ENCODE measurements around the gene PDLIM1.

Gene PDLIM1

DNA sequence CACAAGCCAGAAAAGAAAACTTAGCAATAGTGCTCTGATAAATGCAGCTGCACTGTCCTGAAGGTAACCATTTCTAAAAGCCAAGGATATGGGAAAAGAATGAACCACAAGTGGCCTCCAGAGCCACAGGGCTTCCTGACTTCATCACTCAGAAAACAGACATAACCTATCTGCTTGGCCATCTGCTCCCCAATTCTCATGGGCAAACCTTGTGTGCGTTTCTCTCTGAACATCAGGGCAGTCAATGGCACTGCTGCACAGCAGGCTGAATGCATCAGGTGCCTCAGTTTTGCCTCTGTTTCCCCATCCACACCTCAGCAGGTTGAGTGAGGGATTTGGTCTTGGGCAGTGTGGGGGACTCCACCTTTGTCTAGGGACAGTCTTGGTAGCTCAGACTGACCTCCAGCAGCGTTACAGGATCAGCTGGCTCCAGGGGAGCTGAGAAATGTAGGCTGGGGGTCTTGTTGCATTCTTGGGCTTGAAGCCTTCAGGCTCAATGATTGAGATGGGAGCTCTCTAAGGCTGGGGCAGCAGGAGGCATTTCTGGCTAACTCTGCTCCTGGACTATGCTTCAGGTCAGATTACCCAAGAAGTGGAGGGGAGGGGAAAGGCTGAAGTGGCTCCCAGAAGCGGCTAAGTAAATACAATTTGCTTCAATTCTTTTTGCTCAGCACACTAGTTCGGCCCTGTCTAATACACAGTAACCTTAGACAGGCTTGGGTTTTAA is 23.6 kb upstream of the PDLIM1 start:
- DNase-seq (ENCODE audit: low read depth), result no peak

DNA sequence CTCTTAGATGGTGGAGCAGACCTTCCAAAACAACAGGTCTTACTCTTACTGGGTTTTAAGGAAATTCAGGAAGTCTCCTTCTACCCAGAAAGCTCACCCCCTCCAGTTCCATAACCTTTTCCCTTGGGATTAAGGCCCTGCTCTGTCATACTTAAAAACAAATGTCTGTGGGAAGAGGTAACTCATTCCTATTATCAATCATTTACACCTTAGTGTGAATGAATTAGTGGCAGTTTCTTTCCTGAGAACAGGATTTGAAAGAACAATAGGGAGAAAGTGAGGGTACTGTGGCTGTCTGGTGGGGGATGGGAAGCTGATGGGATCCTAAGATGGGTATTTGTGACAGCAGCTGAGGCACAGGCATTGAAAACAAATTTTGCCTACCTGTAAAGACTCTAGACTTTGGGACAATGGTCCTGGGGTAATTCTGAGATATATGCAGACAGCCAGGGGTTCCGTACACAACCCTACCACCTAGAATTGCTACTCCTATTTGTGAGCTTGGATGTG is 22.2 kb upstream of the PDLIM1 start:
- no peak for DNase-seq (ENCODE audit: low read depth)

DNA sequence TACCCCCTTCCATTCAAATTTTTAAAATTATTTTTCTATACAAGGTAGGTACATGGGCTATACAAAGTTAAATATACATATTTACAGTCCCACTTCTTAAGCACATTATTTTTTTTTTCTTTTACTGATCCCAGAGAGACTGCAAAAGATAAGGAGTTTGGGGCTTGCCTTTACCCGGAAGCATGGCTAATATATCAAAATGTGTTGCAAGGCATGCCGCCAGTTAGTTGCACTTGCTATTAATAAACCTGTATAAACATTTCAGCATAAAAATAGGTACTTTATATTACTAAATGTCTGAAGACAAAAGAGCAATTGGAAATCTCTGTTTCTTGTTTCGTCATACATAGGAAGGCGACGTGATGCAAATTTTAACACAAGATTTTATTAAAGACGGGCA is 21.5 kb upstream of the PDLIM1 start:
- DNase-seq (ENCODE audit: low read depth), result no peak

DNA sequence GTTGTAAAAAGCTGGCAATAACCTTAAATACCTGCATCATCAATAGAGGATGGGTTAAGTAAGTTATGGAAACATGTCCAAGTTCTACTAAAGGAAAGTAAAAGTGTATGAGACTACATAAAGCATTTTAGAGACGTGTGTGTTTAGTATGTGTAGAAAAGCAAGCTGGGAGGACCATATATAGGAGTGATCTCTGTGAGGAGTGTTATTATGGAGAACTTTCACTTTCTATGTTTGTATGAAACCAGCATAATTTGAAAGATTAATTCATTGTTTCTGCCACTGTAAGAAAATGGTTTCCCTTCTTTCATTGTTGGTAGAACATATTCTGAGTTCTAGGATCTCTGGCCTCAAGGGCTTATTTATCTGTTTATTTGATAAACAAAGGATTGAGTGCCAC is 19.2 kb upstream of the PDLIM1 start:
- no peak for DNase-seq (ENCODE audit: low read depth)

DNA sequence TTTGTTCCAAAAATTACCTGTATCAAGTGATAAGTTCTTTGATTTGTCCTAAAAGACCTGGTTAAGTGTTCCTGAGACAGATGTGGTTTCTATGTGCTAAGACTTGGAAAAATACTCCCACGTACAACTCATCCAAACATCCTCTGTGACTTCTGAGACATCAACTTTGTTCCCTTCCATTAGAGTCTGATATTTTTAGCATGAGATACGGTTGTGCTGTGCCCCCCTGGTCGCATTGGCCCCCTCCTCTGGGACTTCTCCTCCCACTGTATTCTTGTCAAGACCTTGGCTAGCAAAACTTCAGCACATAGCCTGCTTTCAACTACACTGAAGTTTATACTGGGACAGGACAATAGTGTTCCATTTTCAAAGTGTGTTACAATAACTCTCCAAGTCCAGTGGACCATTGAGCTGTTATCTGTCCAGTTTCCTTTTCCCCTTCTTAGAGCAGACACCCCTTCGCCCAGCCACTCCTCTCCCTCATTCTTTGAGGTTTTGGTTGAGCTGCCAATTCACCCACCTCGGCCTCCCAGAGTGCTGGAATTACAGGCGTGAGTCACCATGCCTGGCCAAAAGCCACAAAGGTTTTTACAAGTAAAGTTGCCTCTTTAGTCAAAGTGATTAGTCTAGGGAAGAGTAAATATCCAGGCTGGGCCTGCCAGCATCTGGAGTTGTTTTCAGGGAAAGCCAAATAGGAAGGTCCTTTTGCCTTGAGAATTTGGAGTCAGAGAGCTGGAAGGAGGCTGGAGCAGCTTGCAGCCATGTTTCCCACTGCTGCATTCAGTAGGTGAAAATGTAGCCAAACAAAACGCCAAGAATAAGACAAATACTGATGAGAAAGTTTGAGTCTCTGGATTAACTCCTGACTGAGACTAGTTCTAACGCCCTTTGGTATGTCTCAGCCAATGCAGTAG is 17.8 kb upstream of the PDLIM1 start:
- DNase-seq (ENCODE audit: low read depth), result no peak

DNA sequence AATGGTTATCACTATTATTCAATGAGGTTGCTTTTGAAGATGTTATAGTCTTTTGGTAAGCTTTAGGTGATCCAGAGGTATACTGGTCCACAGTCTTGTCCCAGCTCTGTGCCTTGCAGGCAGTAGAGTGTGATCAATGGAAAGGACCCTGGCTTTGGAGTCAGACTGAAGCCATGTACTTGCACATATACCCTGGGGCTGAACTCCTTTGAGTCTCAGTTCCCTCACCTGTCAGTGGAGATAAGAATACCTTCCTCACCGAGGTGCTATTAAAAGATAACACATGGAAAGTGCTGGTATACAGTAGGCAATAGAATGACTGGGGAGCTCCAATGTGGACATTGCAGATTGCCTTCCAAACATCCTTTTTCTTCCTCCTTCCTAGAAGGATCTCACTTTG is 16.0 kb upstream of the PDLIM1 start:
- DNase-seq (ENCODE audit: low read depth), result no peak

DNA sequence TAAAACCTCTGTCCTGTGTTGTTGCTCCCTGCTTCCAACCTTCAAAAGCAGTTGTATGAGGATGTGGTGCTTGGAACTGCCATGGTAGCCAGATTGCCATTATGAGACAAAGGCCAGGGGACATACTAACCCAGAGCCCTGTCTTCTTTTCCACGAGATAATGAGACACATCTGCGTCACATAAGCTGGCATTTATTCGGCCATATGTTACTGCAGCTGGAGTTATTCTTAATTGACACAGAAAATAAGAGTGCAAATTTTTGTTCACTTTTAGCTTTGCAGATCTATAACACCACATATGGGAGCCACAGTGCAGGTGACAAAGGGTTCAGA is 15.5 kb upstream of the PDLIM1 start:
- no peak for DNase-seq (ENCODE audit: low read depth)

DNA sequence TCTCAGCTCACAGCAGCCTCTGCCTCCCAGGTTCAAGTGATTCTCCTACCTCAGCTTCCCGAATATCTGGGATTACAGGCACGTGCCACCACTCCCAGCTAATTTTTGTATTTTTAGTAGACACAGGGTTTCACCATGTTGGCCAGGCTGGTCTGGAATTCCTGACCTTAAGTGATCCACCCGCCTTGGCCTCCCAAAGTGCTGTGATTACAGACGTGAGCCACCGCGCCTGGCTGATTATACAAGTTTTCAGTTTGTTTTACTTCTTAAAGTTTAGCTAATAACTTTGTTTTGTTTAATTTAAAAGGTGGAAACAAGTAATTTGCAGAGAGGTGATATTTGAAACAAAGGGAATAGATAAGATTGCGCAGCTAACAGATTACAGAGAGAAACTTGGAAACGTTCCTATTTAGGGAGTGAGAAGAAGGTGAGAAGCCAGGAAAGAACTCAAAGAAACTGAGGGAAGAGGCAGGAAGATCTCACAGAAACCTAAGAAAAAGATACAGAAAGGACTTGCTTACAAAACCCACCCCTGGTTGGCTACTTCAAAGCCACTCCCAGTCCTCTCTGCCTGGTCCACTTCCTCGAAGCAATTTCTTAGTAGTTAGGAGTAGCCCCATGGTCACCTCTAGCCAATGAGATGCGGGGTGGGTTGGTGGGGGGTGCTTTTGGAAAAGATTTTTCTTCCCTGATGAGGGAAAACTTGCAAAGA is 15.0 kb upstream of the PDLIM1 start:
- no peak for DNase-seq (ENCODE audit: low read depth)

DNA sequence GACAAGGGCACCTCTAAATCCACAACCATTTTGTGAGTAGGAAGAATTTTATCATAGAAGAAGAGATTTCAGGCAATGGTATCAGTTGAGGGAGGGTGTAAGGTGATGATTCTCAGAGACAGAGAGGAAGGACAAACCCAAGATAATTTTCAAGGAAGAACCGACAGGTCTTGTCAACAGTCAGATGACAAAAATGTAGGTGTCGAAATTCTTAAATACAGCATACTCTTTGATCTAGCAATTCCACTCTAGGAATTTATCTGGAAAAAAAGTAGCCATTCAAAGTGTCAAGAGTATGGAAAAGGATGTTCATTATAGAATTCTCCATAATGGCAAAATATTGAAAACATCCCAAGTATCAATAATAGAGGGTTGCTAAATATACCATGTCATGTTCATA is 14.2 kb upstream of the PDLIM1 start:
- DNase-seq (ENCODE audit: low read depth), result no peak

DNA sequence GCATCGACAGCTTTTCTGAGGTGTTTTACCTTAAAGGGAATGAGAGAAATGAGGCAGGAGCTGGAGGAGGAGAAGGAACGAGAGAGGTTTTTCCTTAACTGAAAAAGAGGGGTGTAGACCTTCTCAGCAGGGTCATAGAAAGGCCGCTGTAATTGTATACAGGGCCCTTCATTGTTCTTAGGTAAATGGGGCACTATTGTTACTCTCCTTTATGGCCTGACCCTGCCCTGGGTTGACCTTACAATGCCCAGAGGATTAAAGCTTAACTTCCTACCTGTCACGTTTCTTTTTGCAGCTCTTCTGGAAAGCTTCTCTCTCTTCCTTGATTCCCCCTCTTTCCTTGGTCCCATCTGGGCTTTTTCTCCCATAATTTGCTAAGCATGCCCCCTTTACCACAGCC is 13.7 kb upstream of the PDLIM1 start:
- DNase-seq (ENCODE audit: low read depth), result no peak

DNA sequence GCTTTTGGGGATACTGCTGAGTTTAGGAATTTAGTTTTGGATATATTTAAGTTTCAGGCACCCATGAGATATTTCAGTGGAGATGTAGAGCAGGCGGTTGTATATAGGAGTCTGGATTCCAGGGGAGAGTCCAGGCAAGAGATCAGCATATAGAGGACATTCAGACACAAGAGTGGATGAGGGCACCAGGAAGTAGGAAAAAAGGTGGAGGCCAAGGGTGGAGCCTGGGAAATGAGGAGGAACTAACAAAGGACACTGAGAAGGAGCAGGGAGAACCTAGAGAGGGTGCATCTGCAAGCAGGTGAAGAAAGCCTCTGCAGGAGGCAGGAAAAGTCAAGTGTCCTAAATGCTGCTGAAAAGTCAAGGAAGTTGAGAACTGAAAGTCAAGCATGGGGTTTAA is 13.1 kb upstream of the PDLIM1 start:
- DNase-seq (ENCODE audit: low read depth), result no peak

DNA sequence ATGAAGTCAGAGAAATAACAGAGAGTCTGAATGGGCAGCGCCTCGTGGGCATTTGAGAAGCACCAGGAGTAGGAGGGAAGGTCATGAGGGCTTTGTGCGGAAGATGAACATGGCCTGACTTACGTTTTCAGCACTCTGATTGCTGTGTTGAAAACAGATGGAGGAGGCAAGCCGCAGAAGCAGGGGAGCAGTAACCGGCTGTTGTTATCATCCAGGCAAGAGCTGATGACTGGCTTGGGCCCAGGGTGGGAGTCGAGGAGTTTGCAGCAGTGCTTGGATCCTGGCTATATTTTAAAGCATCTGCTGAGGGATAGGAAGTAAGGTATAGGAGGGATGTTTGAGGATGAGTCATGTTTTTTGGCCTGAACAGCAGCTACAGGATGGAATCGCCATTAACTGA is 12.7 kb upstream of the PDLIM1 start:
- no peak for DNase-seq (ENCODE audit: low read depth)

DNA sequence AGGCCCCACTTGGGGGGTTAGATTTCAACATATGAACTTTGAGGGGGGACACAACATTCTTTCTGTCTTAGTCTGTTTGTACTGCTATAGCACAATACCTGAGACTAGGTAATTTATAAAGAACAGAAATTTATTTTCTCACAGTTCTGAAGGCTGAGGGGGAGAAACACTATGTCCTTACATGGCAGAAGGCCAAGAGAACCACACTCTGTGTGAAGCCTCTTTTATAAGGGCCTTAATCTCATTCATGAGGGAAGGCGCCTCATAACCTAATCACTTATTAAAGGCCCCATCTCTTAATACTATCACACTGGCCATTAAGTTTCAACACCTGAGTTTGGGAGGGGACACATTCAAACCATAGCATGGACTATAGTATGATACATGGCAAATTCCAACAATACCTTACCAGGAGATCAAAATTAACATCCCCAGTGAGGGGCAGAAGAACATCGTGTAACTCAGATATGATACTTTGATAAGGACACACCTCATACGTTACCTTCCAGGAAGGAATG is 9.3 kb upstream of the PDLIM1 start:
- no peak for DNase-seq (ENCODE audit: low read depth)

DNA sequence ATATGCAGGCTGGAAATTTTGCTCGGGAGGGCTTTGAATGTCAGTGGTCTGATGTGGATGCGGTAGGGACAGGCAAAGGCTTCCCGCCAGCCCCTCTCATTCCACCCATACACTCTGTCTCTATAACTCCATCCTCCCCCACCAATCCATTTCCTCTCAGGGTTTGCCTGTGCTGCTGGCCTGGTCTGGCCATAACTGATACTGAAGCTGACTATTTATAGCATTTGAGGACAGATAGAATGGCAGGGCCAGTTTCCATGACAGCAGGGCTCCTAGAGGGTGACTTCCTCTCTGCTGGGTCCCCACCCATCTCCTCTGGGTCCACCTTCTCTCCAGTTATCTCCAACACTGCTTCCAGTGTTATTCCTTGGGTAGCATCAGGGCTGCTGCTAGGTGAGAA is 6.6 kb upstream of the PDLIM1 start:
- DNase-seq (ENCODE audit: low read depth), result no peak

DNA sequence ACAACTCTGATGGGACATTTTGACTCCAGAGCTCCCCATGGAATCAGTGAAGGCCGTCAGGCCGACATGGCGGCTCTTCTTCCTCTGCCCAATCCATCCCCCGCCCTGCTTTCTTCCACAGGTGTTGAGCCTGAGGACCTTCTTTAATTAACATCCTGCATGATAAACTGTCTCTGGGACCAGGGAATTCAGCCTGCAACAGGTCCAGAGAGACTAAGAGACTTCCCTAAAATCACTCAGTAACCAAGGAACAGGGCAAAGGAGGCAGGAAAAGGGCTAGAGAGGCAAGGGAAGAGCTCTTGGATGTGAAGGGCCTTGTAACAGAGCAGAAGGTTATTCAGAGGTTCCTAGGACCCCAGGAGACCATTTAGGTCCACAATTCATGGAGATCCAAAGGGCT is 6.0 kb upstream of the PDLIM1 start:
- no peak for DNase-seq (ENCODE audit: low read depth)

DNA sequence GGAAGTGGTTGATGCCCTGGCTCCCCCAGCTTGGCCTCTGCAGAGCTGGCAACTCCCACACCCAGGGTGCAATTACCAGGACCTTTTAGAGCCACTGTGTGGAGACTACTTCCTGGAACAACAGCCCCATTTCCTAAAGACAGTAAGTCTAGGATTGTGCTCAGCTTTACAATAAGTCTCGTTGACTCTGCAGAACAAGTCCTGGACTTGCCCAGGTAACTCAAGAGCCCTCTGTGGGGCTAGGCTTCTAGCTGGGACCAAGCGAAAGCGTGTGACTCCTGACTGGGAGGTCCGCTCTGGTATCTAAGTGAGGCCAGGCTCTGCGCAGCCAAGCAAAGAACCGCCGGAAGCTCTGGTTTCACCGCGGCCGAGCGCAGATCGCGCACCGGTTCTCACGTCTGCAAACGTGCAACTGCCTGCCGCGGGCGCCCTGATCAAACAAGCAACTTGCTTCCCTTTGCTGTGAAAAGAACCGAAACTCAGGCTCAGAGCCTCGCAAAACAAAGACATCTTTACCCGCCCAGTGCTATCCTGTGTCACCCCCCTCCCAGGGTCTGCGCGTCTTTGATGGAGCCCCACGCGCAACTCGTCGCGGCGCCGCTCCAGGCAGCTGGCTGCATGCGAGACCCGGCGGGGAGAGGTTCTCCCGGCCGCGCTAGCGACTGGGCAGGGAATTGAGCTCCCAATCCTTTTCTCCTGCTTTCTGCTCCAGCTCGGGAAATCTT is 4.4 kb upstream of the PDLIM1 start:
- no peak for DNase-seq (ENCODE audit: low read depth)

DNA sequence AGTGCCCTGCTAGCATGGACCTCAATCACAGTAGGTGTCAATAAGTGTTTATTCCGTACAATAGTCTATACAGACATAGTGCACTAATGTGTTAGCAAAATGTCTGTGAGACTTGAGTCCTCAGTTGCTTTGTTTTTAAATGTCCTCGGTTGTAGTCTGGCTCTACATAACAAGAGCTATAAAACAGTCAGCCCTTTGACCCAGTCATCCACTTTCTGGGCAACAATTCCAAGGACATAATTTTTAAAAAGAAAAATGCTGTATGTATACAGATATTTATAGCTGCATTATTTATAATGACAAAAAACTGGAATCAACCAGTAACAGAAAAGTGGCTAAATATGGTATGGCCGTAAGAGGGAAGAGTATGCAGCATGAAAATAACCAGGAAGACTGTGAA is 2.8 kb upstream of the PDLIM1 start:
- DNase-seq (ENCODE audit: low read depth), result no peak

DNA sequence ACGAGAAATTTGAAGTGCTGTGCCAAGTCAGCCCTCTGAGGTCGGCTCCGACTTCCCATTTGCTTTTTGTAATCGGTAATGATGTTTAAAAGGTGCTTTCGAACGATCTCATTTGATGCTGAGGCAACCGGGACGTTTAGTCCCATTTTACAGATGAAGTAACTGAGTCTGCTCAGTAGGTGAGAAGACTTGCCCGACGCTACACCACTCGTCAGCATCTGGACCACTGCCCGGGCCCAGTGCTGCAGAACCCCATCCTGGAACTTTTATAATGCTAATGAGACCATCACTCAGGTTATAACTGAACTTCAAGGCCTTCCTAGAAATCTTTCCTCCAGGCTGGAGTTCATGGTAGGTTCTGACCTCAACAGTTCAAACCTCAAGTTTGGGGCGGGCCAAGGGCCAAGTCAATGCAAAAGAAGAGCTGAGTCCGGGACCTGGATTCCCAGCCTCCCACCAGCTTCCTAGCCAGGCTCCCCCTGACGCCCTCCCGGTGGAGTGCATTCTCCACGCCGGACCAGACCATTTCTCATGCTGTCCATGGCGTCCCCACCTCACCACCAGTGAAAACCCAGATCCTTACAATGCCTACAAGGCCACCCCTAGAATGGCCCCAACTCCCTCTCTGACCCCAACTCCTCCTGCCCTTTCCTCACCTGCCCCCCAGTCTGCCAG is 699 bp upstream of the PDLIM1 start:
- DNase-seq (ENCODE audit: low read depth), result no peak

DNA sequence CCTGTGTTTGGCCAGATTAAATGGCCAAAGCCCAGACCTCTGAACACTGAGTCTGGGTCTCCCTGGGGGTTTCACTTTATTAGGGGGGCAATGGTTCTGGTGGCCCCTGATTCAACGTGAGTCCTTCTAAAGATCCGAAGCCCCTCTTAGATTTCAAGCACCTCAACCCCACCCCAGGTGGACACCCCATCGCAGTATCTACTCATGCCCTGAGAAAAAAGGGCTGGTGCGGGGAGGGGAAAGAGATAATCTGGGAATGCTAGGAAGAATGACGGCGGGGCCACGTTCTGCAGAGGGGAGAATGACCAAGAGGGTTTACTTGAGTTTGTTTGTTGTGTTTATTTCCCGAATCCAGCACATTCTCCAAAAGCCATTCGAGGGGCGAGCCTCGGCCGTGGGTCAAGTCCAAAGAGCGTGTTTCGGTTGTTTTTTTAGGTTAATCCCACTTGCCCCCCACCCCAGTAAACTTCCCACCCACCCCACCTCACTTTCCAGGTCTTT is 832 bp downstream of the PDLIM1 start:
- DNase-seq (ENCODE audit: low read depth), result no peak

DNA sequence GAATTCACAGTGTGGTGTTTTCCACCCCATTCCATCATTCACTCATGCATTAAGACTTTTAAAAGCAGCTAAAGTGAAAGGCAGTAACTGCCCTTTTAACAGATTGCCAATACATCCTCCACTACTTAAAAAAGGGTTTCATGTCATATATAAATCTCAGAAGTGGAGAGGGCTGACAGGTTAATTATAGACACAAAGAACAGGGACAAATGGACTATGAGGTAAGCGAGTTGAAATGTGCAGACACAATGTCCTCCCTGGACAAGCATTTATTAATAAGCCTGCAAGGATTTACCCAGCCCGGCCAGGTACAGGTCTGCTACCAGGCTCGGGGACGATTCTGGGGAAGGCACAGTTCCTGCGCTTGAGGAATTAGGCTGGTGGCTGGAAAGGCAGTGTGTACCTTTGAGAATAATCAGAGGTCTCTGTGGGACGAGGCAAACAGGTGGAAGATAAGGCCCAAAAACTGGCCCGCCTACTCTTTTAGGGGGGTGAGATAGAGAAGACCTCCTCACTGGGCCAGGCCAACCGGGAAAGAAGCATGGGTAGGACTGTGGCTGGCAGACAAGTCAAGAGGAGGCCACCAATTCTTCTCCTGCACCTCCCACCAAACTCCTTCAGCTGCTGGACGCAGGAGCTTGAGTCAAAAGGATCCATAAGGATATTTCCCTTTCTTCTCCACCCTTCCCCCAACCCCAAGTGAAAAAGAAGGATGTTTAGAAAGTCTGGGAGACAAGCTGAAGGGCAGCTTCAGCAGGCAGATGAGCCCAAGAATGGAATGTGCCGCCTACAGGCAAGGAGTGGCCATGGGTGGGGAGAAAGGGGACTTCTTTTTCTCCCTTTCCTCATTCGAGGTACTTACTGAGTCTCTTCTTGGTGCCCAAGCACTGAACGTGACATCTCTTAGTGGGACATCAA is 1.5 kb downstream of the PDLIM1 start:
- DNase-seq (ENCODE audit: low read depth), result no peak

Measured in T follicular helper cell (primary cell).